ENCODE results near the gene TGIF2.

DNA sequence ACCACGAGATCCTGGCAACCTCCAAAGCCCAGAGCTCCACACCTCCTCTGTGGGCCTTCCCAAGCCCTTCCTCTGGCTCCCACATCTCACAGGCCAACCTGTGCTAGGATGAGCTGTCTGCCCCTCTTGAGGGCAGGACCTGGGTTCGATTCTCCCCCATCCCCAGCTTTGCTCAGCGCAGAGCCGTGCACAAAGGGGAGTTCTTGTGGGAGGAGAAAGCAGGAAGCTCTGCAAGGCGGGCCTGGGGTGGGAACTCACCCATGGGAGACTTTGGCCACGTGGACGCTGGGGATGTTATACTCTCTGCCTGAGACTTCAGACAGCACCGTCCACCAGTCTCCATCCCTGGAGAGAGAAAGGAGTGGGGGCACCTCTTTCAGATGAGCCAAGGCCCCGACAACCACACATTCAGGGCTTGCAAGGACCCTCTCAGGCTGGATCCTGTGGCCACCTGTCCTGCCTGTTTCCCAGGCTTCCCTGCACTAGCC is 59.9 kb downstream of the TGIF2 start:
- no peak for TF ChIP-seq HDGF (IDR thresholded peaks at IDR 0.05; ENCODE audit: borderline replicate concordance)
- no peak for TF ChIP-seq SP1 (IDR thresholded peaks at IDR 0.05)
- no peak for TF ChIP-seq SUZ12 (IDR thresholded peaks at IDR 0.05)
- no peak for TF ChIP-seq FOXK2 (IDR thresholded peaks at IDR 0.05)
- TF ChIP-seq BHLHE40 (IDR thresholded peaks at IDR 0.05; ENCODE audit: borderline replicate concordance) = no peak
- TF ChIP-seq ELF4 (IDR thresholded peaks at IDR 0.05) = no peak
- no peak for TF ChIP-seq TARDBP (IDR thresholded peaks at IDR 0.05)

All from HEK293T (cell line).